GM12878 (cell line): ENCODE measurements around the gene ENPP1. TPM values are rescaled to one million over a fixed set of nuclear protein-coding genes. Genes with fewer than 3 reads are reported as not detected.

ENCODE experiments used
- ATAC-seq: fragments of 200-7000 bp; cut with Tn5 transposase; 3 replicates; pipeline ENCODE4 v1.9.1; 2020; ENCODE audit warnings: mild to moderate bottlenecking, moderate library complexity
- BruUV-seq: library from RNA; stranded (reverse); fragments of 400-500 nt; replicated peaks from 2 replicates; lab custom pipeline; 2021; lab: Mats Ljungman, UMichigan
- CTCF ChIA-PET: fragments of 300-600 bp; sonication (Branson Sonifier 250); formaldehyde crosslinking; extraction: SDS; loops from one replicate; lab custom pipeline; 2021; ENCODE audit warnings: inconsistent platforms; lab: Yijun Ruan, JAX
- POLR2A ChIA-PET: fragments of 350-600 bp; formaldehyde crosslinking; extraction: SDS; loops from one replicate; lab custom pipeline; 2021; ENCODE audit warnings: inconsistent platforms; lab: Charles Lee
- RAD21 ChIA-PET: fragments of 300-600 bp; sonication (Branson Sonifier 250); formaldehyde crosslinking; loops from one replicate; lab custom pipeline; 2023; ENCODE audit warnings: antibody characterized with exemption; ENCODE audit not compliant: unreplicated experiment; lab: Charles Lee
- SMC1A ChIA-PET: fragments of 300-600 bp; sonication (Branson Sonifier 250); formaldehyde crosslinking; loops from one replicate; lab custom pipeline; 2023; ENCODE audit not compliant: unreplicated experiment, uncharacterized antibody; lab: Charles Lee
- DNase-seq: peaks from one replicate; pipeline ENCODE4 v3.0.0-alpha.2; 2011; ENCODE audit warnings: low read depth, low spot score
- FAIRE-seq: peaks from 3 replicates; lab custom pipeline; 2011; peaks lifted over from hg19 to GRCh38; lab: Jason Lieb, UNC
- H2AFZ ChIP-seq: 2 replicates; pipeline ENCODE4 v1.6.0; 2011; ENCODE audit warnings: low read depth, low read length, control low read depth; ENCODE audit not compliant: control insufficient read depth
- H3K27ac ChIP-seq: 2 replicates; pipeline ENCODE4 v1.5.1; 2011; ENCODE audit warnings: control low read depth; ENCODE audit not compliant: control insufficient read depth, insufficient read depth
- H3K27me3 ChIP-seq, 2 experiments: replicated peaks in 1 of 2; 2 replicates each; pipeline versions ENCODE4 v1.6.0 to v1.6.1; 2011; ENCODE audit warnings: low read length in 1 of 2; ENCODE audit not compliant: control insufficient read depth in 2 of 2, insufficient read depth in 2 of 2
- H3K36me3 ChIP-seq, 2 experiments: 2 replicates each; pipeline ENCODE4 v1.5.1; 2011; ENCODE audit warnings: low read length in 1 of 2; ENCODE audit not compliant: control insufficient read depth in 2 of 2, insufficient read depth in 2 of 2
- H3K4me1 ChIP-seq: 2 replicates; pipeline ENCODE4 v1.6.1; 2011; ENCODE audit warnings: mild to moderate bottlenecking, low read length, moderate library complexity, mixed read lengths; ENCODE audit not compliant: control insufficient read depth, insufficient read depth
- H3K4me2 ChIP-seq: 2 replicates; pipeline ENCODE4 v1.6.0; 2011; ENCODE audit warnings: control low read depth; ENCODE audit not compliant: control insufficient read depth, insufficient read depth
- H3K4me3 ChIP-seq: fragments of 200-600 bp; sonication (generic); 2 replicates; pipeline ENCODE4 v1.5.1; 2016
- H3K79me2 ChIP-seq: 2 replicates; pipeline ENCODE4 v1.6.0; 2011; ENCODE audit warnings: low read length; ENCODE audit not compliant: control insufficient read depth, insufficient read depth
- H3K9ac ChIP-seq: 2 replicates; pipeline ENCODE4 v1.8.0; 2011; ENCODE audit warnings: low read length, control low read depth, mixed read lengths; ENCODE audit not compliant: control insufficient read depth, insufficient read depth
- H3K9me3 ChIP-seq: replicated peaks from 3 replicates; pipeline ENCODE4 v1.5.1; 2011; ENCODE audit warnings: mild to moderate bottlenecking, low read length; ENCODE audit not compliant: control insufficient read depth, insufficient read depth
- H4K20me1 ChIP-seq: 2 replicates; pipeline ENCODE4 v1.6.0; 2011; ENCODE audit not compliant: control insufficient read depth, insufficient read depth
- CHD1 ChIP-seq: IDR thresholded peaks from 2 replicates; pipeline ENCODE4 v1.6.1; 2012; ENCODE audit warnings: low read depth, low read length, improper control_type of control experiment
- E2F8 ChIP-seq: fragments of 450-650 bp; IDR thresholded peaks from 2 replicates; pipeline ENCODE4 v1.6.1; 2018; ENCODE audit warnings: mild to moderate bottlenecking, low read depth, moderate library complexity; ENCODE audit not compliant: partially characterized antibody
- ESRRA ChIP-seq: IDR thresholded peaks from 2 replicates; pipeline ENCODE4 v1.6.1; 2012; ENCODE audit warnings: mild to moderate bottlenecking, low read length, improper control_type of control experiment
- RAD21 ChIP-seq: IDR thresholded peaks from 2 replicates; pipeline ENCODE4 v1.6.1; 2011; ENCODE audit warnings: mild to moderate bottlenecking, low read depth, low read length, moderate library complexity; ENCODE audit not compliant: insufficient read depth
- TCF3 ChIP-seq: IDR thresholded peaks from 2 replicates; pipeline ENCODE4 v1.6.1; 2012; ENCODE audit warnings: low read depth, mild to moderate bottlenecking, low read length, borderline replicate concordance; ENCODE audit not compliant: insufficient read depth
- ZNF217 ChIP-seq: fragments of 450-650 bp; IDR thresholded peaks from 2 replicates; pipeline ENCODE4 v1.6.1; 2017; ENCODE audit warnings: antibody characterized with exemption, mild to moderate bottlenecking
- WGBS: methylation state at CpG from one replicate; pipeline ENCODE4 v1.1.6; 2016; ENCODE audit warnings: low lambda C conversion rate; ENCODE audit not compliant: insufficient replicate concordance, insufficient coverage; ENCODE audit errors: missing lambda C conversion rate; 5-methylcytosine and 5-hydroxymethylcytosine counted together
- in situ Hi-C: fragments of 300-500 bp; cut with MboI; formaldehyde crosslinking; loops from 9 replicates; pipeline ENCODE4 v1.14.3; 2018; ENCODE audit warnings: mixed read lengths
- intact Hi-C: fragments of 100-400 bp; cut with micrococcal nuclease; formaldehyde crosslinking; loops from one replicate; pipeline ENCODE4 v1.14.2; 2022; ENCODE audit not compliant: unreplicated experiment
- polyA plus RNA-seq, 11 experiments: library from polyadenylated mRNA; depleted of rRNA in 4 of 11; unstranded in 6 of 11; stranded (reverse) in 5 of 11; fragments of >200 nt; fragmentation: Nextera tagmentation in 4 of 11; fragmentation: Illumina TruSeq in 1 of 11; extraction: Ambion mirVana in 4 of 11; extraction: Trizol in 1 of 11; gene quantifications; 1 replicate in 1 of 11; 2 replicates in 10 of 11; pipeline versions ENCODE4 v1.2.1 to v1.2.3, GENCODE V29; 2011 to 2016; ENCODE audit warnings: inconsistent platforms in 2 of 11, missing spikeins in 2 of 11, low read depth in 1 of 11
- total RNA-seq, 4 experiments: library from RNA; depleted of rRNA in 3 of 4; stranded (reverse); fragments of >200 nt in 3 of 4; fragmentation: Illumina TruSeq in 1 of 4; extraction: Trizol in 1 of 4; gene quantifications; 2 replicates each; pipeline versions ENCODE4 v1.2.1 to v1.2.3, GENCODE V29; 2013 to 2021

The ENPP1 gene
- total and polyA plus RNA-seq, 10 of the 15 experiments (the other 5 are each of a cell fraction or from before 2014, with no cell fraction given): 0.03 to 0.05 TPM; not detected in 8

GRCh38 chr6:131843768-131844167, 35.9 kb downstream of the ENPP1 start:
- intact Hi-C loops: no loop called here

More at GRCh38 chr6:131843768-131844167, 35.9 kb downstream of the ENPP1 start:
- no peak for FAIRE-seq
- no TSS peak for BruUV-seq
- H3K4me1 ChIP-seq: no peaks in the 10 kb centered on the region
- 73% methylated on average over 2 of the region's 2 CpGs for WGBS
- no peak overlapping the region for H3K4me3 ChIP-seq
- H4K20me1 ChIP-seq: no peaks in the 10 kb centered on the region
- H3K4me2 ChIP-seq: no peak overlapping the region
- H3K9ac ChIP-seq: no peak overlapping the region
- ChIA-PET POLR2A (interaction anchor here (0.6 kb wide), 2 partner anchors 27 to 123 kb away, joined by 4 to 5 read pairs; no protein-coding TSS in a partner anchor), RAD21 (no interaction called here), SMC1A (interaction anchor here (0.8 kb wide), 1 partner anchor 11 kb away, joined by 3 read pairs; no protein-coding TSS in a partner anchor), CTCF (no interaction called here)
- TF ChIP-seq ESRRA: no peak
- no peak for TF ChIP-seq RAD21
- no peak for TF ChIP-seq TCF3
- TF ChIP-seq E2F8: no peak
- TF ChIP-seq CHD1: no peak
- TF ChIP-seq ZNF217: no peak
- H3K27ac ChIP-seq: no peak overlapping the region
- ATAC-seq: no peak
- H3K9me3 ChIP-seq: no peaks in the 10 kb centered on the region
- H3K79me2 ChIP-seq: no peaks in the 10 kb centered on the region
- DNase-seq: no peak
- H3K36me3 ChIP-seq: no peaks in the 10 kb centered on the region
- in situ Hi-C loops: no loop called here
- no peak overlapping the region for H2AFZ ChIP-seq
- no peaks in the 10 kb centered on the region for H3K27me3 ChIP-seq
